ENCODE data around the gene FEM1A. TPM values are rescaled to one million over a fixed set of nuclear protein-coding genes. Genes with fewer than 3 reads are reported as not detected.
A peak's percentile ranks its signal among the peaks of the same experiment; 100 is the strongest.

FEM1A gene
- total and polyA plus RNA-seq, 2 of the 13 experiments (the other 11 are each of a cell fraction or from before 2014, with no cell fraction given): 3.2 to 10.8 TPM

- TF ChIP-seq STAG1 (CRISPR knock-in tag; IDR thresholded peaks at IDR 0.05): peak; percentile 47
- TF ChIP-seq TFDP1 (CRISPR knock-in tag; IDR thresholded peaks at IDR 0.05; ENCODE audit: borderline replicate concordance): peak; percentile 33; the same call in 1 of the 2 replicates
- no peak for TF ChIP-seq BCLAF1 (IDR thresholded peaks at IDR 0.05)
- TF ChIP-seq ZBTB7B (CRISPR knock-in tag; IDR thresholded peaks at IDR 0.05): 0 out of 2 replicates have a peak, but pooled peaks have one; percentile 37
- no peak for TF ChIP-seq HIC2 (CRISPR knock-in tag; IDR thresholded peaks at IDR 0.05; ENCODE audit: low read depth)
Observed at GRCh38 chr19:4829001-4829712, 37.6 kb downstream of the FEM1A start (continued).

GRCh38 chr19:4830332-4830731 lies 38.8 kb downstream of the FEM1A start:
- no peak for FAIRE-seq
- ChIA-PET POLR2A (interaction anchor here (1.3 to 2.4 kb wide), 2 partner anchors 14 to 18 kb away, joined by 7 to 9 read pairs; no protein-coding TSS in a partner anchor), CTCF (ENCODE audit: low intra/inter-chr PET ratio, low total read pairs) (interaction anchor here (2.3 kb wide), 1 partner anchor 21 kb away, joined by 14 read pairs; no protein-coding TSS in a partner anchor)
- no peaks in the 10 kb centered on the region for H3K36me3 ChIP-seq (replicated peaks in 1 of 2; ENCODE audit: control insufficient read depth in 1 of 2, insufficient read depth in 2 of 2, low read length in 2 of 2)
- intact Hi-C loops (cut with micrococcal nuclease; ENCODE audit: unreplicated experiment): no loop called here
- peak overlapping the region; percentile 50 for H3K27ac ChIP-seq (ENCODE audit: extremely low read length, insufficient read depth, low read length)
- DNase-seq (ENCODE audit: low spot score): no peak
- peaks cover 27% of the 10 kb centered on the region for H3K4me1 ChIP-seq (ENCODE audit: insufficient read depth, low read length)
- BruUV-seq (replicated peaks): no TSS peak
- peaks cover 12% of the 10 kb centered on the region for H3K79me2 ChIP-seq (ENCODE audit: insufficient read depth, low read length)
- no peak overlapping the region for H2AFZ ChIP-seq (ENCODE audit: low read length)
- no peak for ATAC-seq
- no peaks in the 10 kb centered on the region for H3K27me3 ChIP-seq (ENCODE audit: control insufficient read depth in 1 of 2, insufficient read depth in 2 of 2, low read length in 2 of 2)
- WGBS (ENCODE audit: low lambda C conversion rate): 80% methylated on average over 6 of the region's 6 CpGs
- TF ChIP-seq ZKSCAN8 (CRISPR knock-in tag; IDR thresholded peaks at IDR 0.05; ENCODE audit: borderline replicate concordance): peak; percentile 95; the same call in 1 of the 2 replicates
- TF ChIP-seq ZMYM3 (CRISPR knock-in tag; IDR thresholded peaks at IDR 0.05): peak; percentile 54; the same call in 1 of the 2 replicates
- peak; percentile 40; the same call in 1 of the 2 replicates for TF ChIP-seq ZNF121 (CRISPR knock-in tag; IDR thresholded peaks at IDR 0.05)
- no peak for TF ChIP-seq AHDC1 (CRISPR knock-in tag; IDR thresholded peaks at IDR 0.05; ENCODE audit: borderline replicate concordance)
- in situ Hi-C loops (cut with HindIII; ENCODE audit: extremely low pct_ligation_motif_present, low pct_unique_long_range_greater_than_20kb): no loop called here
- no peaks in the 10 kb centered on the region for H3K9me3 ChIP-seq (ENCODE audit: low read length)
- H3K9ac ChIP-seq (ENCODE audit: insufficient read depth, low read depth, low read length): peak overlapping the region; percentile 83
- H3K4me2 ChIP-seq (ENCODE audit: low read depth, low read length): peak overlapping the region; percentile 96
- H3K4me3 ChIP-seq (replicated peaks in 1 of 3; ENCODE audit: insufficient read depth in 1 of 3, low read depth in 2 of 3, low read length in 3 of 3): peak overlapping the region; percentile 85 to 96 (median 88); a peak in 5 of 6 replicates
- H4K20me1 ChIP-seq (ENCODE audit: insufficient read depth, low read length): no peaks in the 10 kb centered on the region
